ENCODE results near the gene KCNK16.
"Not testable (repeated sequence)": the region's sequence is repeated elsewhere in the genome, so short reads cannot be mapped to it uniquely, and the experiment has no call there.

Gene KCNK16

GRCh38 chr6:39292637-39293036 is 29.9 kb downstream of the KCNK16 start:
- no peaks in the 10 kb centered on the region for H3K27me3 ChIP-seq (ENCODE audit: insufficient read depth, low read length, poor library complexity, severe bottlenecking)
- H3K4me2 ChIP-seq (ENCODE audit: low read depth, low read length, poor library complexity, severe bottlenecking) = no peak overlapping the region
- no peaks in the 10 kb centered on the region for H3K36me3 ChIP-seq (ENCODE audit: insufficient read depth, low read length)
- H3K9me2 ChIP-seq (replicated peaks; ENCODE audit: low read depth, low read length) = no peaks in the 10 kb centered on the region
- TF ChIP-seq, protein P1, sequence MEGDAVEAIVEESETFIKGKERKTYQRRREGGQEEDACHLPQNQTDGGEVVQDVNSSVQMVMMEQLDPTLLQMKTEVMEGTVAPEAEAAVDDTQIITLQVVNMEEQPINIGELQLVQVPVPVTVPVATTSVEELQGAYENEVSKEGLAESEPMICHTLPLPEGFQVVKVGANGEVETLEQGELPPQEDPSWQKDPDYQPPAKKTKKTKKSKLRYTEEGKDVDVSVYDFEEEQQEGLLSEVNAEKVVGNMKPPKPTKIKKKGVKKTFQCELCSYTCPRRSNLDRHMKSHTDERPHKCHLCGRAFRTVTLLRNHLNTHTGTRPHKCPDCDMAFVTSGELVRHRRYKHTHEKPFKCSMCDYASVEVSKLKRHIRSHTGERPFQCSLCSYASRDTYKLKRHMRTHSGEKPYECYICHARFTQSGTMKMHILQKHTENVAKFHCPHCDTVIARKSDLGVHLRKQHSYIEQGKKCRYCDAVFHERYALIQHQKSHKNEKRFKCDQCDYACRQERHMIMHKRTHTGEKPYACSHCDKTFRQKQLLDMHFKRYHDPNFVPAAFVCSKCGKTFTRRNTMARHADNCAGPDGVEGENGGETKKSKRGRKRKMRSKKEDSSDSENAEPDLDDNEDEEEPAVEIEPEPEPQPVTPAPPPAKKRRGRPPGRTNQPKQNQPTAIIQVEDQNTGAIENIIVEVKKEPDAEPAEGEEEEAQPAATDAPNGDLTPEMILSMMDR (conservative IDR thresholded peaks at IDR 0.05; ENCODE audit: low read length) = no peak
- TF ChIP-seq EZH2phosphoT487 (IDR thresholded peaks at IDR 0.05; ENCODE audit: borderline replicate concordance) = no peak
- no peaks in the 10 kb centered on the region for H3K9me3 ChIP-seq (ENCODE audit: insufficient read depth, low read depth, low read length)
- H3K9ac ChIP-seq (ENCODE audit: low read depth, low read length, poor library complexity, severe bottlenecking) = no peak overlapping the region
- no peaks in the 10 kb centered on the region for H3K79me2 ChIP-seq (ENCODE audit: insufficient read depth, low read length)
- no peak overlapping the region for H2AFZ ChIP-seq (ENCODE audit: low read length)
- H4K20me1 ChIP-seq (ENCODE audit: insufficient read depth, low read length, poor library complexity, severe bottlenecking) = no peaks in the 10 kb centered on the region
- no peak overlapping the region for H3K4me3 ChIP-seq (ENCODE audit: low read length, poor library complexity, severe bottlenecking)
- no peaks in the 10 kb centered on the region for H3F3A ChIP-seq (ENCODE audit: low read depth)
- peaks cover 6% of the 10 kb centered on the region for H3K4me1 ChIP-seq (ENCODE audit: insufficient read depth, low read length, poor library complexity, severe bottlenecking)

DNA sequence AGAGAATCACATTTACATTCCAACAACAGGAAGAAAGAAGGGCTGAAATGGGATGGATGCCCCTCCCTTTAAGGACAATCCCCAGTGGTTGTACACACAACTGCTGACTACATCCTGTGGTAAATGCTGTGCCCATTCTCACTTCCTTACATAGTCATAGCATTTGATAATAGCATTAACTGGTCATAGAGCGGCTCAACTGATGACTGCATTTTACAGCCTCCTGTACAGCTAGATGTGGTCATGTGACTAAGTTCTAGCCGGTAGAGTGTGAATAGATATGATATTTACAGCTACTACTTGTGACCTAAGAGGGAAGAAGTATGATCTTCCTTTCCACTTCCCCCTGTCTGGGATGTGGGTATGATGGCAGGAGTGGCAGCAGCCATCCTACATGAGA is 33.0 kb downstream of the KCNK16 start:
- no peaks in the 10 kb centered on the region for H3F3A ChIP-seq (ENCODE audit: low read depth)
- no peak overlapping the region for H2AFZ ChIP-seq (ENCODE audit: low read length)
- no peak overlapping the region for H3K4me3 ChIP-seq (ENCODE audit: low read length, poor library complexity, severe bottlenecking)
- no peak overlapping the region for H3K4me2 ChIP-seq (ENCODE audit: low read depth, low read length, poor library complexity, severe bottlenecking)
- no peaks in the 10 kb centered on the region for H3K27me3 ChIP-seq (ENCODE audit: insufficient read depth, low read length, poor library complexity, severe bottlenecking)
- no peaks in the 10 kb centered on the region for H3K9me2 ChIP-seq (replicated peaks; ENCODE audit: low read depth, low read length)
- peaks cover 6% of the 10 kb centered on the region for H3K4me1 ChIP-seq (ENCODE audit: insufficient read depth, low read length, poor library complexity, severe bottlenecking)
- no peak overlapping the region for H3K9ac ChIP-seq (ENCODE audit: low read depth, low read length, poor library complexity, severe bottlenecking)
- no peaks in the 10 kb centered on the region for H3K79me2 ChIP-seq (ENCODE audit: insufficient read depth, low read length)
- no peaks in the 10 kb centered on the region for H3K36me3 ChIP-seq (ENCODE audit: insufficient read depth, low read length)
- TF ChIP-seq EZH2phosphoT487 (IDR thresholded peaks at IDR 0.05; ENCODE audit: borderline replicate concordance) = no peak
- TF ChIP-seq, protein P1 (conservative IDR thresholded peaks at IDR 0.05; ENCODE audit: low read length) = no peak
- H3K9me3 ChIP-seq (ENCODE audit: insufficient read depth, low read depth, low read length) = no peaks in the 10 kb centered on the region
- no peaks in the 10 kb centered on the region for H4K20me1 ChIP-seq (ENCODE audit: insufficient read depth, low read length, poor library complexity, severe bottlenecking)

DNA sequence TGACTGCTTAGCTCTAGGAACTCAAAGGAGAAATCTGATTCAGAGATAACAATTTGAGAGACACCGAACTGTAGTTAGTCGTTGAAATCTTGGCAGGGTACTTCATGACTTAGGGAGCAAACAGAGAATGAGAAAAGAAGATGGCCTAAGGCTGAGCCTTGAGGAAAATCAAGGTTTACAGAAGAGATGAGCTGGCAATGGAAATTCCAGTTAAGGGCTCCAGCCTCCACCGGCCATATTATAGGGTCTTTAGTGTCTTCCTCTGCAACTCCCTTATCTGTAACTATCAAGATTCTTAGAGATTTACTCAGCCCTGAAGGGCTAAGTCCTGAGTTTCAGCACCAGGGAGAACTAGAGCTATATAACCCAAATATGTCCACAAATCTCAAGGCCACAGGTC is 34.9 kb downstream of the KCNK16 start:
- Histone ChIP-seq H2AFZ (ENCODE audit: low read length) (no peak overlapping the region), H3K4me2 (ENCODE audit: low read depth, low read length, poor library complexity, severe bottlenecking) (no peak overlapping the region), H3K4me1 (ENCODE audit: insufficient read depth, low read length, poor library complexity, severe bottlenecking) (peaks cover 6% of the 10 kb centered on the region), H3K9me3 (ENCODE audit: insufficient read depth, low read depth, low read length) (no peaks in the 10 kb centered on the region), H3K9ac (ENCODE audit: low read depth, low read length, poor library complexity, severe bottlenecking) (no peak overlapping the region), H4K20me1 (ENCODE audit: insufficient read depth, low read length, poor library complexity, severe bottlenecking) (no peaks in the 10 kb centered on the region), H3K79me2 (ENCODE audit: insufficient read depth, low read length) (no peaks in the 10 kb centered on the region), H3K9me2 (replicated peaks; ENCODE audit: low read depth, low read length) (no peaks in the 10 kb centered on the region), H3K27me3 (ENCODE audit: insufficient read depth, low read length, poor library complexity, severe bottlenecking) (no peaks in the 10 kb centered on the region), H3K36me3 (ENCODE audit: insufficient read depth, low read length) (no peaks in the 10 kb centered on the region), H3K4me3 (ENCODE audit: low read length, poor library complexity, severe bottlenecking) (no peak overlapping the region), H3F3A (ENCODE audit: low read depth) (no peaks in the 10 kb centered on the region)
- TF ChIP-seq, protein P1 (conservative IDR thresholded peaks at IDR 0.05; ENCODE audit: low read length) = no peak
- no peak for TF ChIP-seq EZH2phosphoT487 (IDR thresholded peaks at IDR 0.05; ENCODE audit: borderline replicate concordance)

DNA sequence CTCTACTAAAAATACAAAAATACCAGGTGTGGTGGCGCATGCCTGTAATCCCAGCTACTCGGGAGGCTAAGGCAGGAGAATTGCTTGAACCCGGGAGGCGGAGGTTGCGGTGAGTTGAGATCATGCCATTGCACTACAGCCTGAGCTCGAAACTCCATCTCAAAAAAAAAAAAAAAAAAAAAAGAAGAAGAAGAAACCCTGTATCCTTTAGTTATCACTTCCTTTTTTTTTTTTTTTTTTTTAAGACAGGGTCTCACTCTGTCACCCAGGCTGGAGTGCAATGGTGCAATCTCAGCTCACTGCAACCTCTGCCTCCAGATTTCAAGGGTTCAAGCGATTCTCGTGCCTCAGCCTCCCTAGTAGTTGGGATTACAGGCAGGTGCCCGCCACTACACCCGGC is 35.9 kb downstream of the KCNK16 start:
- not testable (repeated sequence) for H3K4me2 ChIP-seq (ENCODE audit: low read depth, low read length, poor library complexity, severe bottlenecking); H3K9me2 ChIP-seq (replicated peaks; ENCODE audit: low read depth, low read length); H3K27me3 ChIP-seq (ENCODE audit: insufficient read depth, low read length, poor library complexity, severe bottlenecking); H4K20me1 ChIP-seq (ENCODE audit: insufficient read depth, low read length, poor library complexity, severe bottlenecking); H3F3A ChIP-seq (ENCODE audit: low read depth); H3K36me3 ChIP-seq (ENCODE audit: insufficient read depth, low read length); H3K9ac ChIP-seq (ENCODE audit: low read depth, low read length, poor library complexity, severe bottlenecking); H3K4me1 ChIP-seq (ENCODE audit: insufficient read depth, low read length, poor library complexity, severe bottlenecking); H3K9me3 ChIP-seq (ENCODE audit: insufficient read depth, low read depth, low read length); H2AFZ ChIP-seq (ENCODE audit: low read length); H3K4me3 ChIP-seq (ENCODE audit: low read length, poor library complexity, severe bottlenecking); H3K79me2 ChIP-seq (ENCODE audit: insufficient read depth, low read length)

Data from Loucy (cell line).